AG09319 (cell line): ENCODE data around the gene LINC00237.

Source experiments
- DNase-seq: peaks from one replicate; pipeline ENCODE4 v3.0.0-alpha.2; 2010; ENCODE audit warnings: low read depth; ENCODE audit errors: extremely low read depth
- TF ChIP-seq, protein P1 (sequence below): IDR thresholded peaks from 2 replicates; pipeline ENCODE4 v1.5.1; 2011; ENCODE audit warnings: low read depth, mild to moderate bottlenecking, inconsistent platforms, low read length, moderate library complexity

Gene LINC00237

DNA sequence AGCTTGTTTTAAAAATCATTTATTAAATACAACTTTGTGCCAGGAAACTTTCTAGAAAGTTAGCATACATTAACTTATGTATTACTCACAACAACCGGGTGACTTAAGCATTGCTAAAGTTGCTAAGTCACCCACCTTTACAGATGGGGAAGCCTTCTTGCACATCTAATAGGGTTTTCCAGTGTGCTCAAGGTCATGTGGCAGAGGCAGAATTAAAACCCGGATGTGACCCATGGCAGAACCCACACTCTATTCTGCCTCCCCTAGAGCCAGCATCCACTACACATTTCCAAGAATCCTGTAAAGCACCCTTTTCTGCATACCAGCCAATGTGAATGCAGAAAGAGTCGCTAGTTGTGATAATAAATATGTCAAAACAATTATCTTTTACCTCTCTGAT, 13.4 kb downstream of the LINC00237 start:
- no peak for DNase-seq
- TF ChIP-seq, protein P1, sequence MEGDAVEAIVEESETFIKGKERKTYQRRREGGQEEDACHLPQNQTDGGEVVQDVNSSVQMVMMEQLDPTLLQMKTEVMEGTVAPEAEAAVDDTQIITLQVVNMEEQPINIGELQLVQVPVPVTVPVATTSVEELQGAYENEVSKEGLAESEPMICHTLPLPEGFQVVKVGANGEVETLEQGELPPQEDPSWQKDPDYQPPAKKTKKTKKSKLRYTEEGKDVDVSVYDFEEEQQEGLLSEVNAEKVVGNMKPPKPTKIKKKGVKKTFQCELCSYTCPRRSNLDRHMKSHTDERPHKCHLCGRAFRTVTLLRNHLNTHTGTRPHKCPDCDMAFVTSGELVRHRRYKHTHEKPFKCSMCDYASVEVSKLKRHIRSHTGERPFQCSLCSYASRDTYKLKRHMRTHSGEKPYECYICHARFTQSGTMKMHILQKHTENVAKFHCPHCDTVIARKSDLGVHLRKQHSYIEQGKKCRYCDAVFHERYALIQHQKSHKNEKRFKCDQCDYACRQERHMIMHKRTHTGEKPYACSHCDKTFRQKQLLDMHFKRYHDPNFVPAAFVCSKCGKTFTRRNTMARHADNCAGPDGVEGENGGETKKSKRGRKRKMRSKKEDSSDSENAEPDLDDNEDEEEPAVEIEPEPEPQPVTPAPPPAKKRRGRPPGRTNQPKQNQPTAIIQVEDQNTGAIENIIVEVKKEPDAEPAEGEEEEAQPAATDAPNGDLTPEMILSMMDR: no peak

GRCh38 chr20:21090721-21091120, 15.4 kb downstream of the LINC00237 start:
- DNase-seq: no peak

GRCh38 chr20:21090111-21090618, 16.0 kb downstream of the LINC00237 start:
- DNase-seq: no peak
- TF ChIP-seq, protein P1: no peak

More at GRCh38 chr20:21090721-21091120, 15.4 kb downstream of the LINC00237 start:
- TF ChIP-seq, protein P1: no peak

DNA sequence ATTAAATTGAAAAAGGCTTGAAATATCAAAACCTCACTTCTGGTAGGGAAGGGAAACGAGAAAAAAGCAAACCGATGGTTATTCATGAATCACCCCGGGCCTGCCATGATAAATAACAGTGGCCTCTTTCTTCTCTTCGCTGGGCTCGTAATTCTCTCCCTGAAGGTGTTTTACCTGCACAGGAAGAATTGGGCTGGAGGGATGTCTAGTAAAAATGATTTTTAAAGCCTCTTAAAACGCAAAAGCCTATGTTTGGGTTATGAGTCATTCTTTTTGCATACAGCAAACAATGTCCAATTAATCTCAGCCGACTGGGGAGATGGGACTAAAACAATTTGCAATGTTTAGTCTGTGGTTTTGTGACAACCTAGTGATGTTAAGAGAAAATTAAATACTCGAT, 16.8 kb downstream of the LINC00237 start:
- TF ChIP-seq, protein P1: no peak
- DNase-seq: no peak

DNA sequence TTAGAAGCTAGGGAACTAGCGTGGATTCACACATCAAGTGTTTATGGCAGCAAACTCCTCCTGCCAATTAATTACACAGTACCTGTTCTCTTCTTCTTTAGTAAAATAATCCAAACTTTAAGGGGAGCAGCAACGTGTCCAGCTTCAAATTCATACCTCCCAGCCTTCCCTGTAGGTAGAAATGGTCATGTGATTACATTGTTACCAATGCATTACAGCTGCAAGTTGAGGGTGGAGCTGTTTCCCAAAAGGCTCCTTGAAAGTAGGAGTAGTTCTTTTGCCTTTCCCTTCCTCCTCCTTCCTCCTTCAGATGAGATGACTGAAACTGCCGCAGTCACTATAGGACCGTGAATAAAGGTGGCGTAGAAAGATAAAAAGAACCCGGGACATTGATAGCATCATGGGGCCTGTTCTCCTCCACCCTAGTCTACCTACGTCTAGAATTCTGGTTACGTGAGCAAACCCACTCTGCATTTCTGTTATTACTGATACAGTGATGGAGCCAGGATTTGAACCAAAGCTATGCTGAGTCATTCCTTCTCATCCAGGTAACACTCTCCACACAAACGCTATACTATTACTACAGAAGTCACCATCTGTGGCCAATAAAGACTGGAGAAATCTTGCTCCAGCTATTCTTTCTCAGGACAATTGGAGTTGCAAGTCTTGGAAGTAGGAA, 18.2 kb downstream of the LINC00237 start:
- TF ChIP-seq, protein P1: no peak
- DNase-seq: no peak

DNA sequence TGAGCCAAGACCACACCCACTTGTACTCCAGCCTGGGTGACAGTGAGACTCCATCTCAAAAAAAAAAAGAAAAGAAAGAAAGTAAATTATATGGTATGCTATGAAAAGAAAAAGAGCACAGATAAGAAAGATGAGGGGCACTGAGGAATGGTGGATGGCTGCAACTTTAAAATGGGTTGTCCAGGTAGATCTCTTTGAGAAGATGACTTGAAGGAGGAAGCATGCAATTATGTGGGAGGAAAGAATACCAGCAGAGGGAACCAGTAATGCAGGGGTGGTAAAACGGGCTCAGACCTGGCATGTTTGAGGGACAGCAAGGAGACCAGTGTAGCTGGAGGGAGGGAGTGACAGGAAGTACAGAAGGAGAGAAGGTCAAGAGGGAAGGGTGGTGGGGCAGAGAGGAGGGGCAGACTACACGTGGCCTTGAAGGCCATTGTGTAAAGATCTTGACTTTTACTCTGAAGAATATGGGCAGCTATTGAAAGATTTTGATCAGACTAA, 22.3 kb downstream of the LINC00237 start:
- TF ChIP-seq, protein P1: no peak
- DNase-seq: no peak

DNA sequence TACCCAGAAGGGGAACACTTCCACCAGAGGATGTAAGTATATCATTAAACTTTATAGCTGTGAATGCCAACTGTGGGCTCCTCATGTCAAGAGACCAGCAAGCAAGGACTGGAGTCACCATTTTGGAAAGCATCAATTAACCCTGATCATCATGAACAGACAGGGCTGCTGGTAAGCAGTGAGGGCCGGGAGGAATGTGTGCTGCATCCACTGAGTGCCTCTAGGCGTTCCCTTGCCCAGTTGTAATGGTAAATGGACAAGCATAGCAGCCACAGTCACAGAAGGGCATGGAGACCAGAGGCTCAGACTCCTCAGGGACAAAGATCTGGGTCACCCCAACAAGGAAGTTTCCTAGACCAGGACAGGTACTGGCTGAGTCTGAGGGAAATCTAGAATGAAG, 23.6 kb downstream of the LINC00237 start:
- DNase-seq: no peak
- TF ChIP-seq, protein P1: no peak
